MG63 (cell line): ENCODE data around the gene FBP1. TPM values are rescaled to one million over a fixed set of nuclear protein-coding genes. Genes with fewer than 3 reads are reported as not detected.

ENCODE experiments used
- DNase-seq: peaks from one replicate; pipeline ENCODE4 v3.0.0-alpha.2; 2020
- H3K27me3 ChIP-seq: fragments of 250-450 bp; sonication (Bioruptor Pico); 2 replicates; pipeline ENCODE4 v1.5.1; 2020; ENCODE audit warnings: mild to moderate bottlenecking, moderate library complexity
- H3K36me3 ChIP-seq: fragments of 250-450 bp; sonication (Bioruptor Pico); 2 replicates; pipeline ENCODE4 v1.5.1; 2020; ENCODE audit warnings: mild to moderate bottlenecking, moderate library complexity
- H3K4me3 ChIP-seq: fragments of 250-450 bp; sonication (Bioruptor Pico); 2 replicates; pipeline ENCODE4 v1.5.1; 2020; ENCODE audit warnings: mild to moderate bottlenecking, moderate library complexity
- H3K9me3 ChIP-seq: fragments of 250-450 bp; sonication (Bioruptor Pico); 2 replicates; pipeline ENCODE4 v1.5.1; 2020; ENCODE audit warnings: mild to moderate bottlenecking, moderate library complexity
- total RNA-seq: library from RNA; depleted of rRNA; stranded (reverse); fragments of >200 nt; shearing (Covaris generic); gene quantifications from 2 replicates; pipeline ENCODE4 v1.2.3, GENCODE V29; 2014; ENCODE audit warnings: low replicate concordance

Gene FBP1
- total RNA-seq, 1 experiment from 2014 or later, result not detected

DNA sequence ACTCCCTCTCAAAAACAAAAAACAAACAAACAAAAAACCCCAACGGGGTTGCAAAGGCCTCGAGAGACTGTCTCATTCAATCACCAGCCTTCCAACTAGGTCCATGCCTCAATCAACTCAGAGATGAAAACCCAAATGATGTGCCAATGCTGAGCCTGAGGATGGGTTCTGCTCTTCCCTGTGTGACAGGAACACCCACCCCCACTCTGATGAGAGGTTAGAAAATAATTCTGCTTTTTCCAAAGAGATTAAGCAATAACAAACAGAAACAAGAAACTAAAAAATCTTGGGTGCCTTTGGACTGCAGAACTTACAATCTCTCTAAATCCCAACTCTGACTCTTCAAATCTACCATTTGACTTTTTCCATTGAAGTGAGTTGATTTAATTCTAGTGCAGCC lies 25.5 kb upstream of the FBP1 start:
- H3K4me3 ChIP-seq, result no peak overlapping the region
- H3K27me3 ChIP-seq, result no peaks in the 10 kb centered on the region
- no peaks in the 10 kb centered on the region for H3K36me3 ChIP-seq
- H3K9me3 ChIP-seq, result no peaks in the 10 kb centered on the region
- DNase-seq, result no peak

DNA sequence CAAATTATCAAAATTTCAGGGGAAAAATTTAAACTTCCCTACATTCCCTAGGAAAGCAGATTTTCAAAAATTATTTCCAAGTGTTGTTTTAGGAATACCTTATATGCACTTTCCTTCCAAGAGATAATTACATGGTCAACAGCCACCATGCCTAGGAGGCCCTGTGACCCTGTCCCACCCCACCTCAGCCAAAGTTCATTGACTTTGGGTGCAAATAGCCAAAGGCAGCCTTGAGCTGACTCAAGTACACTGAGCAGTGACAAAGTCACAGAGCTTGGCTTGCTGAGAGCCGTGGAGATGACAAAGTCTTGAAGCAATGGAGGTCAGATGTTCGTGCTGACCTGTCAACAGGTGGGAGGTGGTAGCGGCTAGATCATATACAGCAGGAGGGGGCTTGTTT lies 24.3 kb upstream of the FBP1 start:
- Histone ChIP-seq H3K36me3 (no peaks in the 10 kb centered on the region), H3K9me3 (no peaks in the 10 kb centered on the region)

DNA sequence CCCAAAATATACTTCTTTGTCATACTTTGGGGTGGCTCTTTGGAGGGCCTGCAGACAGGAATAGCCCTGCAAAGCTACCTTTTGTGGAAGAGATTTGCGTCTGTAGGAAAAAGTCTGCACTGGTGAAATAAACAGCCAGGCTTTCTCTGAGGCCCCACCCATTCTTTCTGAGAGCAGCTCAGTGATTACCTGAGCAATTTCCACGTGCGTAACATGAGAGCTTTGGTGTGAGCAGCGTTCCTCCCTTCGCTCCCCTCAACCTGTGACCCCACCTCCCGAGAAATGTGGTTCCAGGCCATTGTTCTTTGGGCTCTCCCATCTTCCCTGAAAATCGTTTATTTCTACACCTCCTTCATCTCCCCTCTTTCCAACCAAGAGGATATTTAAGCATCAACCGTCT lies 23.8 kb upstream of the FBP1 start:
- Histone ChIP-seq H3K27me3 (no peaks in the 10 kb centered on the region), H3K36me3 (no peaks in the 10 kb centered on the region), H3K4me3 (no peak overlapping the region), H3K9me3 (no peaks in the 10 kb centered on the region)
- no peak for DNase-seq

More for the DNA sequence above, 24.3 kb upstream of the FBP1 start:
- Histone ChIP-seq H3K27me3 (no peaks in the 10 kb centered on the region), H3K4me3 (no peak overlapping the region)
- no peak for DNase-seq

DNA sequence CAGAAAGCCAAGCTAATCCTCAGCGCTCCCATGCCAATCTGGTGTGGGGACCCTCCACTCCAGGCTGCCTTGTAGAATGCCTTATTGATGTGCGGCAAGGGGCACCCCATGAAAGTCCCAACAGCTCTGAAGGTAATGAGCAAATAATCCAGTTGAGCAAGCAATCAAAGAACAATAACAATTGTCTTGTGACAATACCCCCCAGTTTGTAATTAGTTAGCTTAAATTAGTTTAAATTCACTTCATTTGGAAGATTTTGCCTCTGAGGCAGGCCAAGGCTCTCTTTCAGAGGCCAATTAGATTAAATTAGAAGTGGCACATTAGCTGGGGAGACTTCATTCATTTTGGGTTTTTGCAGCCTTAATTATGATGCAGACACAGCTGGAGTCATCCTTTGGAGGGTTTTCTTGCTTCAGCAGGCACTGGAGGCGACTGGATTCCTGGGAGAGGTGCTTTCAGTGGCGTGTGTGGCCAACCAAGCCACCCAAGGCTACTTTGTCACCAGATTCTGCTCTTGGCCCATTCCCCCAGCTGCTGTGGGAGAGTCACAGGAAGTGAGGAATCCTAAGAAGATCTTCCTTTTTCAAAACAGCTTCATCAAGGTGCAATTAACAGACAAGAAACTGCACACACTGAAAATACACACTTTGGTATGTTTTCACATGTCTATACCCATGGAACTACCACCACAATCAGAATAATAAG lies 17.9 kb upstream of the FBP1 start:
- Histone ChIP-seq H3K27me3 (no peaks in the 10 kb centered on the region), H3K9me3 (no peaks in the 10 kb centered on the region), H3K4me3 (no peak overlapping the region), H3K36me3 (no peaks in the 10 kb centered on the region)
- no peak for DNase-seq

DNA sequence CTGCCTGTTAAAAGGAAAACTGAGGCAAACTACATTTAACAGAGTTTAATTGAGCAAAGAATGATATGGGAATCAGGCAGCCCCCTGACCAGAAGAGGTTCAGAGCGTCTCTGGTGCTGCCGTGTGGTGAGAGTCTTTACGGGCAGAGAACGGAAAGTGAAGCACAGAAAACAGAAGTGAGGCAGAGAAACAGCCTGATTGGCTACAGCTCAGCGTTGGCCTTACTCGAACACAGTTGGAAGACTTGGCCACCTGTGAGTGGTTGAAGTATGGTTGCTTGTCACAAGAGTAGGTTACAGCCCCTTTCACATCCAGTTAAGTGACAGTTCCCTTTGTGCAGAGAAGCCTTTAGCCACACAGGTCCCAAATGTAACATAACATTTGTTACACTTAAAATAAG lies 16.9 kb upstream of the FBP1 start:
- no peaks in the 10 kb centered on the region for H3K27me3 ChIP-seq
- no peak for DNase-seq
- H3K36me3 ChIP-seq, result no peaks in the 10 kb centered on the region
- H3K9me3 ChIP-seq, result no peaks in the 10 kb centered on the region
- H3K4me3 ChIP-seq, result no peak overlapping the region

DNA sequence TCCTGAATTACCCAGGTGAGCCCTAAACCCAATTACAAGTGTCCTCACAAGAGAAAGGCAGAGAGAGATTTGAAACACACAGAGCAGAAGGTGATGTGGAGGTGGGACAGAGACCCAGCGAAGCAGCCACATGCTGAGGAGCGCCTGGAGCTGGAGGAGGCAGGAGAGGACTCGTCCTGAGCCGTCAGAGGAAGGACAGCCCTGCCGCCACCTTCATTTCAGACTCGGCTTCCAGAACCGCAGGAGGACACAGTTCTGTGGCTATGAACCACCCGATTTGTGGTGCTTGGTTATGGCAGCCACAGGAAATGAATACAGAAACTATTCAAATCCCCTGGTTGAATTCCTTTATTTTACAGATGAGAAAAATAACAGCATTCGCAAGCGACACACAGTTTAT lies 16.4 kb upstream of the FBP1 start:
- Histone ChIP-seq H3K27me3 (no peaks in the 10 kb centered on the region), H3K4me3 (no peak overlapping the region), H3K9me3 (no peaks in the 10 kb centered on the region), H3K36me3 (no peaks in the 10 kb centered on the region)
- no peak for DNase-seq

DNA sequence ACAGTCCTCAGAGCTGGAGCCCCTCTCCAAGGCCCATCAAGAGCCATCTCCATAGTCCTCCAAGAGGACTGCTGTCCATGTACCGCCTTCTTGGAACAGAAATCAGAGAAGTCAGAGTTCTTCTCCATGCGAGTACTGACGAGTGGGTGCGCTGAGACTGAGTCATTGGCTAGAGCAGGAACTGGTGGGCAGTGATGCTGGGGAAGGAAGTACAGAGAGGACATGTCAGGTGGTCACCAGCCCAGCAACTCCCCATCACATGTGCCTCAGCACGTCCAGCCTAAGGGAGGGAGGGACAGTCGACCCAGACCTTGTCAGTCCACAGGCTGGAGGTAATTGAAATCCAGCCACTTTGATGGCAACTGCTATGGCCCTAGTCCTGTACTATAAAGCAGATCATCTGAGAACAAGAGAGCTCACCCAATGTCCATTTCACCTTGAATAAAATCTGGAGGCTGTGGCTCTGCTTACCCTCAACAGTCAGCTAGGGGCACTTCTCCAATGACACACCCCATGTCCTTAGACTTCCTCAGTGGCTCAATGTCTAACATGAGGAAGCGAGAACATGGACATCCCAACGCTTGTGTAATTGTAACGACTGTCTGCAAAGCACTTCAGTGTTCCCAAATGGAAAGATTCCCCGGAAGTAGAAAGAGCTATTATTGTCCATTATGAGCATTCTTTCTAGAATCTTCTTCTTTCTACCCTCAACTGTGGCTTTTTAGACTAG lies 15.0 kb upstream of the FBP1 start:
- Histone ChIP-seq H3K27me3 (no peaks in the 10 kb centered on the region), H3K4me3 (no peak overlapping the region)
- no peak for DNase-seq

DNA sequence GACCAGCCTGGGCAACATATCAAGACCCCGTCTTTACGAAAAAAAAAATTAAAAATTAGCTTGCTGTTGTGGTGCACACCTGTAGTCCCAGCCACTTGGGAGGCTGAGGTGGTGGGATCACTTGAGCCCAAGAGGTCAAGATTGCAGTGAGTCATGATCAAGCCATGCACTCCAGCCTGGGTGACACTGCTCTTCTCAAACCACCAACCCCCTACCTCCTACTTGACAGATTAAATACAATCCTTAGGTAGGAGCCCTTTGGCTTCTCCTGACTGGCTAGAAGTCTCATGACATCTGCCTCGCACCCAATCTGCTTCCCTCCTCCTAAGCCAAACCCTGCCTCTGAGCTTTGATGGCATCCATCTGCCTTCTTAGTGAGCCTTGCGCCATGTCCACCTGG lies 11.6 kb upstream of the FBP1 start:
- DNase-seq, result no peak
- H3K9me3 ChIP-seq, result no peaks in the 10 kb centered on the region
- no peaks in the 10 kb centered on the region for H3K27me3 ChIP-seq

More for the DNA sequence above, 15.0 kb upstream of the FBP1 start:
- Histone ChIP-seq H3K9me3 (no peaks in the 10 kb centered on the region), H3K36me3 (no peaks in the 10 kb centered on the region)

DNA sequence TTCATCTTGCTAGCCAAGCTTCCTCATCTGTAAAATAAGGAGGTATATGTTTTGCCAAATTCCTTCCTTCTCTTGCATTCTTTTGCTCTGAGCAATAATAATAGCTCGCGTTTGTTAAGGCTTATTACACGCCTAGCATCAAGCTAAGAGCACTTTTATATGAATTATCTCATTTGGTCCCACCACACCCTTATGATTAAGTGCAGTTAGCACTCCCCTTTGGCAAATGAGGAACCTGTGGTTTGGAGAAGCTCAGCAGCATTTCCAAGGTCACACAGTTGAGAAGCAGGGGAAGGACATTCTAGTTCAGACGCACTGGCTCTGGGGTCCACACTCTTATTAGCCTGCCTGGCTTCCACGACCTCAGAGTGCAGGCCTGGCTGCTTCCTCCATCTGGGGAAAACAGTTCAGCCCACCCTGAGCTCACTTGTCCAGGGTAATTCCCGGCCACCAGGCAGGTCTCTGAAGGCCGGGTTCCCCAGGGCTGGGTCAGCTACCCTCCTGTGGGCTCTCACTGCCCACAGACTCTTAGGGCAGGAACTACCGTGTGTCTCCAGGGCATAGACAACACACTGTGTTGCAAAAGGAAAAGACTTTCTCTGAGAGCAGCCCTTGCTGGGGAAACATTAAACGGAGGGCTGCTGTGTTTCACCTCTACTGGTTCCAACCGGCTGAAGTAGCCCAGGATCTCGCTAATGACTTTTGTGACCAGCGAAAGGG lies 9.9 kb upstream of the FBP1 start:
- Histone ChIP-seq H3K9me3 (no peaks in the 10 kb centered on the region), H3K27me3 (no peaks in the 10 kb centered on the region), H3K36me3 (no peaks in the 10 kb centered on the region), H3K4me3 (no peak overlapping the region)
- DNase-seq, result peak; percentile 80

More for the DNA sequence above, 11.6 kb upstream of the FBP1 start:
- H3K36me3 ChIP-seq, result no peaks in the 10 kb centered on the region
- no peak overlapping the region for H3K4me3 ChIP-seq

DNA sequence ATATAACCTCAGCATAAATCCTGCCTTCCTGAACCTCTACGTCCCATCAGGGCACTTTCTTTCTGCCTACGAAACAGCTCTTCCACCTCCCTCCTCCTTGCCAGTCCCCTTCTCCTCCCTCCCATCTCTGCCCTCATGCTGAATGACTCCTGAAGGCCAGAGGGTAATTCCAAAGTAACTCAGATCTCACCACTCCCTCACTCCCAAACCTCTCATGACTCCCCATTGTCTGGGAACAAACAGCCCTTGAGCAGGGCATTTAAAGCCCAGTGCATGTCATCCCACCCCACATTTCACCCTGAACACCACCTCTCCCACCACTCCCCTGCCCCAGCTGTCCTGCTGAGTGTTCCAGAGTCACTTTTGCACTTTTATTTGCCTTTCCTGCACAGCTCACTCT lies 8.9 kb upstream of the FBP1 start:
- DNase-seq, result no peak
- Histone ChIP-seq H3K9me3 (no peaks in the 10 kb centered on the region), H3K4me3 (no peak overlapping the region), H3K27me3 (no peaks in the 10 kb centered on the region), H3K36me3 (no peaks in the 10 kb centered on the region)

DNA sequence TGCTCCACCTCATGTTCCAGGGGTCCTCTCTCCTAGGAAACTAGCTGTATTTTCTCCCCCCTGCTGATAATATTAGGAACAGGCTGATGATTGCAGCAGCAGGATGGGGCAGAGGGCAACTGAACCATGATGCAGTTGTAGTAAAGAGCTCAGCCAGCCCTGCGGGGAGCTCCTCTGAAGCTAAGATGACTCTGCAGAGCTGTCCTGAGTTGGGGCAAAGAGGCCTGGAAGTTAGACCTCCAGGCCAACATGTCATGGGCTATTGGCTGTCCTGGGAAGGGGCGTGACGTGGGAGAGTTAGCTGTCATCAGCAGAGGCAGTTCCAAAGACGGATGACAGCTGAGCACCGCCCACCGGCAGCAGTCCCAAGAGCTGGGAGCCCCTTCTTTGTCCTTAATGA lies 6.6 kb upstream of the FBP1 start:
- Histone ChIP-seq H3K4me3 (no peak overlapping the region), H3K9me3 (no peaks in the 10 kb centered on the region), H3K27me3 (no peaks in the 10 kb centered on the region), H3K36me3 (no peaks in the 10 kb centered on the region)
- no peak for DNase-seq

DNA sequence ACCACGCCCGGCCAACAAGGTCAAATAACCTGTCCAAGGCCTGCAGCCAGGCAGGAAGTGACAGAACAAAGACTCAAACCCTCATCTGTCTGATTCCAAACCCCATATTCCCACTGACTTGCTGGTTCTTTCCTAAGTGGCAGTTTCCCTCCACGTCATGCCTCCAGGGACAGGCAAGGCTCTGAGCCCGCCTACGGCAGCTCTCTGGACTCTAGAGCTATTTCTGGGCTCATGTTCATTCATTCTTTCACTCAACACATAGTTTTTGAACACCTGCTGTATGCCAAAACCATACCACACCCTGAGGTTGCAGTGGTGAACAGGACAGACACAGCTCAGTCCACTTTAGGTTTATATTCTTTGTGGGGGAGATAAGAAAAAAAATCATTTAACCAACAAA lies 5.2 kb upstream of the FBP1 start:
- Histone ChIP-seq H3K27me3 (no peaks in the 10 kb centered on the region), H3K36me3 (no peaks in the 10 kb centered on the region), H3K9me3 (no peaks in the 10 kb centered on the region), H3K4me3 (no peak overlapping the region)
- DNase-seq, result no peak

DNA sequence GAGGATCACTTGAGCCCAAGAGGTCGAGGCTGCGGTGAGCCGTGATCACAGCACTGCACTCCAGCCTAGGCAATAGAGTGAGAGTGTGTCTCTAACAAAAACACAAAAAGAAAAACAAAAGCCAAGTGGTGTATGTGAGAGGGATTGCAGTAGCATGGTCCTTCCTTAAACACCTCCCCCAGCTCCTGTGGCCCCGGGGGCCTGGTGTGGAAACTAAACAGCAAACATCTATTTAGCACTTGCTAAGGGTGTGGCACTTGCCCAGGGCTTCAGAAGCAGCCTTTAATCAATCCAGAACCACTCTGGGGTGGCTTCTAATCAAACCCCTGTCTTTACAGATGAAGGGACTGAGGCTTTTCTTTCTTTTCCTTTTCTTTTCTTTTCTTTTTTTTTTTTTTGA lies 4.4 kb upstream of the FBP1 start:
- Histone ChIP-seq H3K36me3 (no peaks in the 10 kb centered on the region), H3K4me3 (no peak overlapping the region), H3K9me3 (no peaks in the 10 kb centered on the region), H3K27me3 (no peaks in the 10 kb centered on the region)
- no peak for DNase-seq

DNA sequence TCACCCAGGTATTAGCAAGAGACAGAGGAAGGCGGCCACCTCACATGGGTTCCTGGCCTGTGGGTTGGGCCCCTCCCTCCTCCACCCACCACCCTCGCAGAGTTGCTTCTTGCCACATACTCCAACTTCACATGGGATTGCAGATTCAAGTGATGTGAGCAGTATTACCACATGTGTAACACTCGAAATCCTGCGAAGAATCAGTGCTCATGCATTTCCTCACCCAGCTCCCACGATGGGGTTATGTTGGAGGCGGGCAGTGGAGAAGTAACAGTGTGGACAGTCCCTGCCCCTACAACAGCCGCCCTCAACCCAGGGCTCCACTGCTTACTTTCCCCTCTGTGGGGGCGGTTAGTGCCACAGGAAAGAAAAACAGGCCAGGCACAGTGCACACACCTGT lies 3.9 kb upstream of the FBP1 start:
- no peak for DNase-seq
- no peaks in the 10 kb centered on the region for H3K36me3 ChIP-seq
- no peak overlapping the region for H3K4me3 ChIP-seq
- H3K9me3 ChIP-seq, result no peaks in the 10 kb centered on the region
- H3K27me3 ChIP-seq, result no peaks in the 10 kb centered on the region

DNA sequence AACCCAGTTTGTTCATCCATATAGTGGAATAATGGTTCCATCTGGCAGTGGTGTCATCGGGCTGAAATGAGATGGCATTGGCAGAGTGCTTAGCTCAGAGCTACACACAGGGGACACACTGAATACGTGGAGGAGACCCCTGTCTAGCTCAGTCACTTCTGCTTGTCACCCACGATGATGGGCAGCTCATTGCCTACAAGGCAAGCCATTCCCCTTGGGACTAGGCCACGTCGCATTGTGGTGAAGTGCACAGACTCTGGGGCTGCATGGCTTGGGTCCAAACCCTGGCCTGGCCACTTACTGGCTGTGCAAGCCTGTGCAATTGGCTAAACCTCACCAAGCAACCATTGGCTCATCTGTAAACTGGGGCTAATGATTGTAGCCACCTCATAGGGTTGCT lies 3.2 kb upstream of the FBP1 start:
- no peaks in the 10 kb centered on the region for H3K9me3 ChIP-seq
- no peak overlapping the region for H3K4me3 ChIP-seq
- no peaks in the 10 kb centered on the region for H3K27me3 ChIP-seq

DNA sequence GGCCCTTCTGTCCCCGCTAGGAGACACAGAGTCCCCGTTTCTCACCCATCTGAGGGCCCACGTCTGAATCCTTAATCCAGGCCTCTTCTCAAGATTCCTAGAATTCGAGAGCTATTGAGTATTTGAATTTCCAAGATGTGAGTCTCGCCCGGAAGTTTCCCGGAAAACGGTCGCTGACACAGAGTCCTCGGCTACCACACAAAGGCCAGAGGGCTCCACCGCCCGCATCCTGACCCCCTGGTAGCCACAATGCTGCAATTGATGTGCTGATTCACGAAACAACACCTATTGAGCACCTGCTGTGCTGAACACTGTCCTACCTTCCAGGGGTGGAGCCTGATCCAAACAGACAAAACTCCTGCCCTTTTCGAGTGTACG lies 670 bp upstream of the FBP1 start:
- Histone ChIP-seq H3K4me3 (no peak overlapping the region), H3K9me3 (no peaks in the 10 kb centered on the region), H3K27me3 (no peaks in the 10 kb centered on the region), H3K36me3 (no peaks in the 10 kb centered on the region)
- no peak for DNase-seq

More for the DNA sequence above, 3.2 kb upstream of the FBP1 start:
- DNase-seq, result no peak
- H3K36me3 ChIP-seq, result no peaks in the 10 kb centered on the region

DNA sequence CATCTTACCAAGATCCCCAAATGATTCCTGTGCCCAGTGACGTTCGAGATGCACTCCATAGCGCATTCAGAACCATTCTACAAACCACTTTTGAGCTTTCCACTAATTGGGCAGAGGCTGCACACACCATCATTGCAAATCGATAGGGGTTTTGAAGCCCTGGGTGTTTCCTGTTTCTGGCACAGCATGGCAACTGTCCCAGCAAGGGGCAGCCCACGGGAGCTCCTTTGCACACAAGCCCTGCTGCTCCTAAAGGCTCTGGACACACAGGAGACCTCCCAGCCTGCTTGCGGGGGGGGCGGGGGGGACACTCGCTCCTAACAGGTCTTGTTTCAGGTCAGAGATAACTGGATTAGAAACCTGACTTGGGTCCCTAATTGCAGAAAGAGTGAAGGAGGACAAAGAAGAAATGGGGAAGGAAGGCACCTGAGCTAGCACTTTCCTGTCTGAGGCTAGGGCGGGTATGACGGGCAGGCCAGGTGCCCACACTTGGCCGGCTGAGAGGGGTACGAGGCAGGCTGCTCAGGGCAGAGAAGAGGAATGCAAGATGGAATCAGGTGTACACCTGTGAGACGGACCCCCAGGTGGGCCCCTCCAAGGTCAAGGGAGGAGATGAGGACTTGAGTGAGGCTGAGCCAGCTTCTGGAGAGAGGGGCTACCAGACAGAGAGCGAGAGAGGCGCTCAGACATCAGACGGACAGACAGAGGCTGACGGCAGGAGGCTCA lies 820 bp downstream of the FBP1 start:
- no peak for DNase-seq

More for the DNA sequence above, 820 bp downstream of the FBP1 start:
- Histone ChIP-seq H3K27me3 (no peaks in the 10 kb centered on the region), H3K4me3 (no peak overlapping the region), H3K36me3 (no peaks in the 10 kb centered on the region), H3K9me3 (no peaks in the 10 kb centered on the region)
